Measurements from ENCODE around the gene STMP1.

STMP1 gene

GRCh38 chr7:135715055-135715522, 52.8 kb downstream of the STMP1 start:
- H3K36me3 ChIP-seq (ENCODE audit: insufficient read depth, low read depth, low read length): no peaks in the 10 kb centered on the region
- no peak overlapping the region for H3K9ac ChIP-seq (ENCODE audit: low read depth, low read length)
- no peaks in the 10 kb centered on the region for H3K27me3 ChIP-seq (ENCODE audit: insufficient read depth, low read length)
- peaks cover 14% of the 10 kb centered on the region for H3K4me1 ChIP-seq (ENCODE audit: insufficient read depth, low read length)
- H3K9me3 ChIP-seq (ENCODE audit: insufficient read depth, low read depth, low read length): no peaks in the 10 kb centered on the region
- no peak overlapping the region for H3K27ac ChIP-seq (ENCODE audit: low read length)
- H3K4me3 ChIP-seq (ENCODE audit: low read length): no peak overlapping the region

DNA sequence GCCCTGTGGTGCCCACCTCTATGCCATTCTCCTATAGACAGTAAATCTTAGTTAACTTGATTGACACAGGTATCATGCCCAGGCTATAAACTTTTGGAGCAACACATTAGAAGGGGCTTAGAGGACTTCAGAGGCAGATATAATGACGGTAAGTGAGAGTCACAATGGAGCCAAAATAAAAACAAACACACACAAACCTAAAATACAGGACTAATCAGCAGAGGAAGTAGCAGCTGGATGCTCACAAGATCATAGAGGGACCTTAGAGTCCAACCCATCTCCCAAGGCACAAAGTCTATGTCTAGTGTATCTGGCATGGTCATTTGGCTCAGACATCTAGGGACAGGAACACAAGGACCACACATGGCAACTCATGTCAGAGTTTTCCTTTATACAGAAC, 53.4 kb downstream of the STMP1 start:
- no peaks in the 10 kb centered on the region for H3K36me3 ChIP-seq (ENCODE audit: insufficient read depth, low read depth, low read length)
- no peak overlapping the region for H3K4me3 ChIP-seq (ENCODE audit: low read length)
- peaks cover 14% of the 10 kb centered on the region for H3K4me1 ChIP-seq (ENCODE audit: insufficient read depth, low read length)
- no peaks in the 10 kb centered on the region for H3K27me3 ChIP-seq (ENCODE audit: insufficient read depth, low read length)
- no peaks in the 10 kb centered on the region for H3K9me3 ChIP-seq (ENCODE audit: insufficient read depth, low read depth, low read length)
- no peak overlapping the region for H3K27ac ChIP-seq (ENCODE audit: low read length)
- no peak overlapping the region for H3K9ac ChIP-seq (ENCODE audit: low read depth, low read length)

DNA sequence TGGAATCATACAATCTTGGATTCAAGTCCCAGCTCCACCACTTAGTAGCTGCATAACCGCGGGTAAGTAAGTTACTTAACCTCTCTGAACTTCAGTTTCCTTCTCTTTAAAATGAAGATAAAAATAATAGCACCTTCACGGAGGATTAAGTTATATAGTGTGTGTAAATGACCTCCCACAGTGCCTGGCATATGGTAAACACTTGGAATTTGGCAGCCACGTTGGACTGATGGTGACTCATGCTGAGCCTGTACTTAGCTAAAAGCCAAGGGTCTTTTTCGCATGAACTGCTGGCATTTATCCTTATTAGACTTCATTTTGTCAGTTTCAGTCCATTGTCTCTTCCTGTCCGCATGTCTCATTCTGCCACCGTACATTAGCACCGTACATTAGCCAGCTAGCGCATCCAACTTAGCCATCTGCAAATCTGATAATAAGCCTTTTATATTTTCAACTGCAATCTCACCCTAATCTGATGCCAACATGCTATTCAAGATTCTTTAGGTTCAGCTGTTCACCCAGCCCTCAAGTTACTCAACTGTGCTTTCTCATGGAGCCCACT, 54.4 kb downstream of the STMP1 start:
- H3K9ac ChIP-seq (ENCODE audit: low read depth, low read length): no peak overlapping the region
- no peaks in the 10 kb centered on the region for H3K9me3 ChIP-seq (ENCODE audit: insufficient read depth, low read depth, low read length)
- H3K36me3 ChIP-seq (ENCODE audit: insufficient read depth, low read depth, low read length): no peaks in the 10 kb centered on the region
- H3K4me1 ChIP-seq (ENCODE audit: insufficient read depth, low read length): peaks cover 8% of the 10 kb centered on the region; the same call in 1 of the 2 replicates
- H3K4me3 ChIP-seq (ENCODE audit: low read length): no peak overlapping the region
- H3K27me3 ChIP-seq (ENCODE audit: insufficient read depth, low read length): no peaks in the 10 kb centered on the region
- H3K27ac ChIP-seq (ENCODE audit: low read length): no peak overlapping the region

DNA sequence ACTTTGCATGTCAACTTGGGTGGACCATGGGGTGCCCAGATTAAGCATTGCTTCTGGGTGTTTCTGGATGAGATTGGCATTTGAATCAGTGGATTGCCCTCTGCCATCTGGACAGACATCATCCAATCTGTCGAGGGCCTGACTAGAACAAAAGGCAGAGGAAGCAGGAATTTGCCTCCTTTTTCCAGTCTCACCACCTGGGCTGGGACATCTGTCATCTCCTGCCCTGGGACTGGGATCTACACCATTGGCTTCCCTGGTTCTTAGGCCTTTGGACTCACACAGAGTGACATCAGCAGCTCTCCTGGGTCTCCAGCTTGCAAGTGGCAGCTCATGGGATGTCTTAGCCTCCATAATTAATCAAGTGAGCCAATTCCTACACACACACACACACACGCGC, 55.4 kb downstream of the STMP1 start:
- Histone ChIP-seq H3K27me3 (ENCODE audit: insufficient read depth, low read length) (no peaks in the 10 kb centered on the region), H3K4me1 (ENCODE audit: insufficient read depth, low read length) (peaks cover 8% of the 10 kb centered on the region; the same call in 1 of the 2 replicates), H3K27ac (ENCODE audit: low read length) (no peak overlapping the region), H3K4me3 (ENCODE audit: low read length) (no peak overlapping the region), H3K36me3 (ENCODE audit: insufficient read depth, low read depth, low read length) (no peaks in the 10 kb centered on the region), H3K9ac (ENCODE audit: low read depth, low read length) (no peak overlapping the region), H3K9me3 (ENCODE audit: insufficient read depth, low read depth, low read length) (no peaks in the 10 kb centered on the region)

GRCh38 chr7:135718219-135718618, 55.9 kb downstream of the STMP1 start:
- no peaks in the 10 kb centered on the region for H3K9me3 ChIP-seq (ENCODE audit: insufficient read depth, low read depth, low read length)
- H3K9ac ChIP-seq (ENCODE audit: low read depth, low read length): no peak overlapping the region
- H3K27ac ChIP-seq (ENCODE audit: low read length): no peak overlapping the region
- peaks cover 5% of the 10 kb centered on the region; the same call in 1 of the 2 replicates for H3K4me1 ChIP-seq (ENCODE audit: insufficient read depth, low read length)
- H3K27me3 ChIP-seq (ENCODE audit: insufficient read depth, low read length): no peaks in the 10 kb centered on the region
- H3K36me3 ChIP-seq (ENCODE audit: insufficient read depth, low read depth, low read length): no peaks in the 10 kb centered on the region
- no peak overlapping the region for H3K4me3 ChIP-seq (ENCODE audit: low read length)

GRCh38 chr7:135718794-135719437, 56.6 kb downstream of the STMP1 start:
- Histone ChIP-seq H3K9ac (ENCODE audit: low read depth, low read length) (no peak overlapping the region), H3K4me3 (ENCODE audit: low read length) (no peak overlapping the region), H3K27ac (ENCODE audit: low read length) (no peak overlapping the region), H3K4me1 (ENCODE audit: insufficient read depth, low read length) (peaks cover 5% of the 10 kb centered on the region; the same call in 1 of the 2 replicates), H3K36me3 (ENCODE audit: insufficient read depth, low read depth, low read length) (no peaks in the 10 kb centered on the region), H3K9me3 (ENCODE audit: insufficient read depth, low read depth, low read length) (no peaks in the 10 kb centered on the region), H3K27me3 (ENCODE audit: insufficient read depth, low read length) (no peaks in the 10 kb centered on the region)

DNA sequence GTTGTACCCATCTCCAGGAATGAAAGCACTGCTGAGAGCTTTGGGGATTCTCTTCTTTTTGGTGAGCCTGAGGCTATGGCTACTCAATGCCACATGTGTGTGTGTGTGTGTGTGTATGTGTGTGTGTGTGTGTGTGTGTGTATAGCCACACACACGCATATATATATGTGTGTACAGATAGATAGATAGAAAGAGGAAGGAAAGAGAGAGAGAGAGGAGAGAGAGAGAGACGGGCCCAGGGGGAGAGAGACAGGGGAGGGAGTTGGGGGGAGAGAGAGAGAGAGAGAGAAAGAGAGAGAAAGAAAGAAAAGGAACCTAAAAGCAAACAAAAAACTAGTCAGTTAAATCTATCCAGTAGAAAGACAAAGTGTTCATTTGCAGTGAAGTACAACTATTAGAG, 57.4 kb downstream of the STMP1 start:
- Histone ChIP-seq H3K27me3 (ENCODE audit: insufficient read depth, low read length) (no peaks in the 10 kb centered on the region), H3K4me3 (ENCODE audit: low read length) (no peak overlapping the region), H3K27ac (ENCODE audit: low read length) (no peak overlapping the region), H3K36me3 (ENCODE audit: insufficient read depth, low read depth, low read length) (no peaks in the 10 kb centered on the region), H3K9me3 (ENCODE audit: insufficient read depth, low read depth, low read length) (no peaks in the 10 kb centered on the region), H3K9ac (ENCODE audit: low read depth, low read length) (no peak overlapping the region), H3K4me1 (ENCODE audit: insufficient read depth, low read length) (no peaks in the 10 kb centered on the region)

- Histone ChIP-seq H3K4me3 (ENCODE audit: low read length) (no peak overlapping the region), H3K27me3 (ENCODE audit: insufficient read depth, low read length) (no peaks in the 10 kb centered on the region), H3K9ac (ENCODE audit: low read depth, low read length) (no peak overlapping the region), H3K9me3 (ENCODE audit: insufficient read depth, low read depth, low read length) (no peaks in the 10 kb centered on the region), H3K27ac (ENCODE audit: low read length) (no peak overlapping the region), H3K36me3 (ENCODE audit: insufficient read depth, low read depth, low read length) (no peaks in the 10 kb centered on the region), H3K4me1 (ENCODE audit: insufficient read depth, low read length) (no peaks in the 10 kb centered on the region)
Measured at GRCh38 chr7:135721198-135721820, 59.0 kb downstream of the STMP1 start.

GRCh38 chr7:135723411-135723810, 61.1 kb downstream of the STMP1 start:
- Histone ChIP-seq H3K9me3 (ENCODE audit: insufficient read depth, low read depth, low read length) (no peaks in the 10 kb centered on the region), H3K27me3 (ENCODE audit: insufficient read depth, low read length) (no peaks in the 10 kb centered on the region), H3K4me1 (ENCODE audit: insufficient read depth, low read length) (peaks cover 2% of the 10 kb centered on the region; the same call in 1 of the 2 replicates), H3K9ac (ENCODE audit: low read depth, low read length) (no peak overlapping the region), H3K4me3 (ENCODE audit: low read length) (no peak overlapping the region), H3K27ac (ENCODE audit: low read length) (no peak overlapping the region), H3K36me3 (ENCODE audit: insufficient read depth, low read depth, low read length) (no peaks in the 10 kb centered on the region)
